OCI-LY1 (cell line): ENCODE results near the gene BACH2.

ENCODE experiments used
- H2AFZ ChIP-seq: fragments of 200-600 bp; sonication (generic), shearing (Covaris generic); 2 replicates; pipeline ENCODE4 v1.6.0; 2014; ENCODE audit warnings: antibody characterized with exemption, mild to moderate bottlenecking, low read length
- H3F3A ChIP-seq: fragments of 200-600 bp; sonication (generic), shearing (Covaris generic); 2 replicates; pipeline ENCODE4 v1.6.0; 2014; ENCODE audit warnings: mild to moderate bottlenecking, antibody characterized with exemption, low read length, moderate library complexity; ENCODE audit not compliant: insufficient read depth
- H3K27ac ChIP-seq: fragments of 200-600 bp; sonication (generic); 2 replicates; pipeline ENCODE4 v1.5.1; 2014; ENCODE audit warnings: low read length, mixed run types, mild to moderate bottlenecking, low read depth; ENCODE audit not compliant: poor library complexity, severe bottlenecking
- H3K27me3 ChIP-seq: fragments of 200-600 bp; sonication (generic); 2 replicates; pipeline ENCODE4 v1.6.0; 2014; ENCODE audit warnings: antibody characterized with exemption, mild to moderate bottlenecking, low read length, moderate library complexity; ENCODE audit not compliant: insufficient read depth
- H3K36me3 ChIP-seq: fragments of 200-600 bp; sonication (generic); 2 replicates; pipeline ENCODE4 v1.6.1; 2014; ENCODE audit warnings: mild to moderate bottlenecking, antibody characterized with exemption, low read length, moderate library complexity, mixed read lengths; ENCODE audit not compliant: insufficient read depth
- H3K4me1 ChIP-seq: fragments of 200-600 bp; sonication (generic); 2 replicates; pipeline ENCODE4 v1.5.1; 2014; ENCODE audit warnings: mild to moderate bottlenecking, low read length, moderate library complexity; ENCODE audit not compliant: insufficient read depth, severe bottlenecking
- H3K4me2 ChIP-seq: fragments of 200-600 bp; sonication (generic), shearing (Covaris generic); 2 replicates; pipeline ENCODE4 v1.6.1; 2014; ENCODE audit warnings: low read length
- H3K4me3 ChIP-seq: fragments of 200-600 bp; sonication (generic); 2 replicates; pipeline ENCODE4 v1.5.1; 2014; ENCODE audit warnings: low read length, low read depth, mild to moderate bottlenecking, mixed read lengths; ENCODE audit not compliant: poor library complexity, severe bottlenecking
- H3K79me2 ChIP-seq: fragments of 200-600 bp; shearing (Covaris generic); 2 replicates; pipeline ENCODE4 v1.6.1; 2016; ENCODE audit warnings: mixed run types, low read length, mixed read lengths; ENCODE audit not compliant: insufficient read depth
- H3K9ac ChIP-seq: fragments of 200-600 bp; sonication (generic), shearing (Covaris generic); 2 replicates; pipeline ENCODE4 v1.6.1; 2014; ENCODE audit warnings: mild to moderate bottlenecking, low read length, mixed read lengths
- H3K9me2 ChIP-seq: fragments of 200-600 bp; sonication (generic), shearing (Covaris generic); 2 replicates; pipeline ENCODE4 v1.6.1; 2014; ENCODE audit warnings: low read depth, mild to moderate bottlenecking, low read length, mixed read lengths
- H3K9me3 ChIP-seq: fragments of 200-600 bp; shearing (Covaris generic); 2 replicates; pipeline ENCODE4 v1.6.1; 2014; ENCODE audit warnings: low read length, mixed read lengths
- H4K20me1 ChIP-seq: fragments of 200-600 bp; sonication (generic), shearing (Covaris generic); 2 replicates; pipeline ENCODE4 v1.6.0; 2016; ENCODE audit warnings: mild to moderate bottlenecking, low read length; ENCODE audit not compliant: insufficient read depth
- CTCF ChIP-seq: fragments of 200-600 bp; sonication (generic), shearing (Covaris generic); IDR thresholded peaks from 2 replicates; pipeline ENCODE4 v1.5.1; 2017; ENCODE audit warnings: mild to moderate bottlenecking, antibody characterized with exemption, low read length, moderate library complexity, mixed read lengths
- EZH2 ChIP-seq: fragments of 200-600 bp; sonication (generic), shearing (Covaris generic); IDR thresholded peaks from 2 replicates; pipeline ENCODE4 v1.8.0; 2017; ENCODE audit warnings: borderline replicate concordance, mixed run types, mild to moderate bottlenecking, antibody characterized with exemption, low read length, moderate library complexity, mixed read lengths

Gene BACH2

GRCh38 chr6:89997456-89998445, 298.9 kb downstream of the BACH2 start:
- Histone ChIP-seq H3K4me1 (no peaks in the 10 kb centered on the region), H3K9me2 (no peaks in the 10 kb centered on the region), H3K9ac (no peak overlapping the region), H3K4me3 (no peak overlapping the region), H3K36me3 (peaks cover 98% of the 10 kb centered on the region), H3K4me2 (no peak overlapping the region), H3K27me3 (no peaks in the 10 kb centered on the region), H3F3A (no peaks in the 10 kb centered on the region; the same call in 1 of the 2 replicates), H2AFZ (no peak overlapping the region), H4K20me1 (no peaks in the 10 kb centered on the region), H3K27ac (no peak overlapping the region), H3K9me3 (no peaks in the 10 kb centered on the region), H3K79me2 (no peaks in the 10 kb centered on the region)
- TF ChIP-seq EZH2: no peak
- no peak for TF ChIP-seq CTCF

- Histone ChIP-seq H3K27ac (no peak overlapping the region), H4K20me1 (no peaks in the 10 kb centered on the region), H3K9me2 (no peaks in the 10 kb centered on the region), H3K4me1 (no peaks in the 10 kb centered on the region), H3K36me3 (peaks cover 91% of the 10 kb centered on the region), H3K27me3 (no peaks in the 10 kb centered on the region), H3F3A (no peaks in the 10 kb centered on the region; the same call in 1 of the 2 replicates), H2AFZ (no peak overlapping the region), H3K9me3 (no peaks in the 10 kb centered on the region), H3K4me2 (no peak overlapping the region), H3K9ac (no peak overlapping the region), H3K4me3 (no peak overlapping the region), H3K79me2 (no peaks in the 10 kb centered on the region; the same call in 1 of the 2 replicates)
- no peak for TF ChIP-seq EZH2
- no peak for TF ChIP-seq CTCF
Observed at GRCh38 chr6:89993411-89993810, 303.2 kb downstream of the BACH2 start.

GRCh38 chr6:89992818-89993217, 303.8 kb downstream of the BACH2 start:
- Histone ChIP-seq H2AFZ (no peak overlapping the region), H3K9me3 (no peaks in the 10 kb centered on the region), H3K9me2 (no peaks in the 10 kb centered on the region), H3K4me3 (no peak overlapping the region), H3K27me3 (no peaks in the 10 kb centered on the region), H3K27ac (no peak overlapping the region), H3K4me1 (no peaks in the 10 kb centered on the region), H3K79me2 (no peaks in the 10 kb centered on the region; the same call in 1 of the 2 replicates), H3K4me2 (no peak overlapping the region), H3F3A (no peaks in the 10 kb centered on the region; the same call in 1 of the 2 replicates), H3K9ac (no peak overlapping the region), H4K20me1 (no peaks in the 10 kb centered on the region), H3K36me3 (peaks cover 91% of the 10 kb centered on the region)
- no peak for TF ChIP-seq CTCF
- no peak for TF ChIP-seq EZH2
